Natural killer cell (primary cell): Measurements from ENCODE around the gene MDK. TPM values are rescaled to one million over a fixed set of nuclear protein-coding genes. Genes with fewer than 3 reads are reported as not detected.

Experiments used
- ATAC-seq, 3 donors: fragments of 150-1000 bp in 2 of 3; fragments of 200-7000 bp in 1 of 3; cut with Tn5 transposase; 1 replicate in 1 of 3; 2 replicates in 2 of 3; pipeline ENCODE4 v1.10.0; 2021; ENCODE audit warnings: mild to moderate bottlenecking in 2 of 3, moderate library complexity in 2 of 3
- DNase-seq, 2 donors: peaks; one replicate each; pipeline versions ENCODE4 v3.0.0 to v3.0.0-alpha.2; 2013 to 2021; ENCODE audit warnings: mixed read lengths in 1 of 2
- H3K27ac ChIP-seq: one replicate; pipeline ENCODE4 v1.5.1; 2013; ENCODE audit warnings: mild to moderate bottlenecking, low read length
- H3K27me3 ChIP-seq: one replicate; pipeline ENCODE4 v1.6.1; 2013; ENCODE audit warnings: low read length; ENCODE audit not compliant: control insufficient read depth, insufficient read depth
- H3K36me3 ChIP-seq: one replicate; pipeline ENCODE4 v1.6.1; 2013; ENCODE audit warnings: low read length; ENCODE audit not compliant: control insufficient read depth, insufficient read depth
- H3K4me1 ChIP-seq: one replicate; pipeline ENCODE4 v1.6.1; 2013; ENCODE audit warnings: low read length; ENCODE audit not compliant: control insufficient read depth, insufficient read depth
- H3K4me3 ChIP-seq: one replicate; pipeline ENCODE4 v1.5.1; 2013; ENCODE audit warnings: low read length
- H3K9me3 ChIP-seq: one replicate; pipeline ENCODE4 v1.6.1; 2013; ENCODE audit warnings: low read length; ENCODE audit not compliant: control insufficient read depth, insufficient read depth
- H3K27ac Mint-ChIP-seq, 2 donors: one replicate each; pipeline ENCODE4 v1.8.0; 2022; ENCODE audit warnings: mild to moderate bottlenecking in 2 of 2, mixed read lengths in 2 of 2, moderate library complexity in 1 of 2
- H3K27me3 Mint-ChIP-seq, 2 donors: one replicate each; pipeline ENCODE4 v1.8.0; 2022; ENCODE audit warnings: low read depth in 2 of 2, mixed read lengths in 2 of 2
- H3K36me3 Mint-ChIP-seq: one replicate; pipeline ENCODE4 v1.8.0; 2022; ENCODE audit warnings: mixed read lengths
- H3K4me1 Mint-ChIP-seq, 2 donors: one replicate each; pipeline ENCODE4 v1.8.0; 2022; ENCODE audit warnings: mixed read lengths in 2 of 2
- H3K4me3 Mint-ChIP-seq: one replicate; pipeline ENCODE4 v1.8.0; 2022; ENCODE audit warnings: mild to moderate bottlenecking, moderate library complexity, mixed read lengths
- H3K9me3 Mint-ChIP-seq, 2 donors: one replicate each; pipeline ENCODE4 v1.8.0; 2022; ENCODE audit warnings: mixed read lengths in 2 of 2
- CTCF ChIP-seq: fragments of 200-600 bp; IDR thresholded peaks from one replicate; pipeline ENCODE4 v1.8.0; 2022; ENCODE audit warnings: antibody characterized with exemption
- WGBS: methylation state at CpG from one replicate; pipeline ENCODE4 v1.1.7; 2013; ENCODE audit warnings: missing lambda C conversion rate; ENCODE audit not compliant: insufficient coverage; 5-methylcytosine and 5-hydroxymethylcytosine counted together
- intact Hi-C: fragments of 100-400 bp; cut with micrococcal nuclease; formaldehyde crosslinking; loops from one replicate; pipeline ENCODE4 v1.14.2; 2022
- total RNA-seq, 4 donors: library from RNA; stranded (reverse); fragments of 120-200 nt in 1 of 4; gene quantifications; one replicate each; pipeline versions ENCODE4 v1.2.3 to v1.2.4, GENCODE V29; 2013 to 2022

MDK gene
- total RNA-seq, 3 donors from 2014 or later (not counting 1 experiment from before 2014, with no cell fraction given) = 4.5 to 10.6 (median 6.3) TPM

- TF ChIP-seq CTCF = no peak
- H3K27me3 ChIP-seq = no peaks in the 10 kb centered on the region
- H3K4me3 ChIP-seq = peak overlapping the region; percentile 93
- H3K36me3 ChIP-seq = peaks cover 19% of the 10 kb centered on the region
- H3K9me3 ChIP-seq = no peaks in the 10 kb centered on the region
- ATAC-seq (peak; percentile 29 to 50 (median 48)), DNase-seq (peak; percentile 56 to 79)
- peaks cover 72 to 81% of the 10 kb centered on the region in 2 donors for H3K4me1 Mint-ChIP-seq
- H3K4me3 Mint-ChIP-seq = peak overlapping the region; percentile 93
- no peaks in the 10 kb centered on the region for H3K36me3 Mint-ChIP-seq
- WGBS = 7% methylated on average over 18 of the region's 18 CpGs
- peaks cover 86% of the 10 kb centered on the region for H3K4me1 ChIP-seq
- no peaks in the 10 kb centered on the region for H3K9me3 Mint-ChIP-seq
- peak overlapping the region; percentile 41 for H3K27ac ChIP-seq
- no peaks in the 10 kb centered on the region for H3K27me3 Mint-ChIP-seq
- peak overlapping the region; percentile 90 for H3K27ac Mint-ChIP-seq
- intact Hi-C loops = loop anchor here (2.0 to 10.0 kb wide), 5 partner anchors 34 to 352 kb away; partner anchors contain the start of genes ARHGAP1, ATG13, HARBI1 and MDK
Measured at GRCh38 chr11:46348566-46349401, 32.7 kb upstream of the MDK start.

- no peaks in the 10 kb centered on the region for H3K27me3 ChIP-seq
- TF ChIP-seq CTCF = no peak
- peaks cover 88% of the 10 kb centered on the region for H3K4me1 ChIP-seq
- H3K4me1 Mint-ChIP-seq = peaks cover 73 to 82% of the 10 kb centered on the region in 2 donors
- intact Hi-C loops = no loop called here
- no peaks in the 10 kb centered on the region for H3K36me3 Mint-ChIP-seq
- H3K27ac ChIP-seq = peak overlapping the region; percentile 41
- peak overlapping the region; percentile 78 for H3K4me3 Mint-ChIP-seq
- no peak overlapping the region for H3K4me3 ChIP-seq
- WGBS = 78% methylated on average over 2 of the region's 3 CpGs
- no peak for DNase-seq
- no peaks in the 10 kb centered on the region for H3K9me3 ChIP-seq
- ATAC-seq = no peak
- no peaks in the 10 kb centered on the region for H3K27me3 Mint-ChIP-seq
- H3K27ac Mint-ChIP-seq = peak overlapping the region; percentile 84 to 87
- peaks cover 23% of the 10 kb centered on the region for H3K36me3 ChIP-seq
- H3K9me3 Mint-ChIP-seq = no peaks in the 10 kb centered on the region
Measured at GRCh38 chr11:46350695-46351094, 30.8 kb upstream of the MDK start.

DNA sequence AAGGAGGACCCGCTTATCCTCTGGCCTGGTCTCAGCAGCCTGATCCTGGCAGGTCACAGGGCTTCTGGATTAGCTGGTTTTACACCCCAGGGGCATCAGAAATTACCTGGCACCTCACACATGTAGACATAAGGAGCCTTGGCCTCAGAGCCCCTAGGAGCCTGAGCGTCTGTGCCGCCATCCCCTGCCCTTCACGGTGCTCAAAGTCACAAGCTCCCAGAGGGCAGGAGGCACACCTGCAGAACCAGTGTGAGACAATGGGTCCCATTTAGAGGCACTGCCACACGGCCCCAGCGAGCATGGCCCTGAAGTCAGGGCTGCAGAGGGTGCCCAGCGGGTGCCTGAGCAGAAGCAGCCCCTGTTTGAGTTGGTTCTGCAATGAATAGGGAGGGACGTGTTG, 30.3 kb upstream of the MDK start:
- no peaks in the 10 kb centered on the region for H3K9me3 ChIP-seq
- DNase-seq (no peak), ATAC-seq (no peak)
- H3K4me3 ChIP-seq = no peak overlapping the region
- intact Hi-C loops = no loop called here
- 74% methylated on average over 8 of the region's 8 CpGs for WGBS
- peaks cover 88% of the 10 kb centered on the region for H3K4me1 ChIP-seq
- no peaks in the 10 kb centered on the region for H3K27me3 Mint-ChIP-seq
- H3K27me3 ChIP-seq = no peaks in the 10 kb centered on the region
- peak overlapping the region; percentile 41 for H3K27ac ChIP-seq
- peaks cover 73 to 82% of the 10 kb centered on the region in 2 donors for H3K4me1 Mint-ChIP-seq
- no peaks in the 10 kb centered on the region for H3K9me3 Mint-ChIP-seq
- peak overlapping the region; percentile 84 to 87 for H3K27ac Mint-ChIP-seq
- H3K36me3 ChIP-seq = peaks cover 26% of the 10 kb centered on the region
- TF ChIP-seq CTCF = no peak
- H3K36me3 Mint-ChIP-seq = no peaks in the 10 kb centered on the region
- peak overlapping the region; percentile 78 for H3K4me3 Mint-ChIP-seq
